ENCODE results near the gene DYNLT4. TPM values are rescaled to one million over a fixed set of nuclear protein-coding genes. Genes with fewer than 3 reads are reported as not detected.

The DYNLT4 gene
- total RNA-seq, 2 donors from 2014 or later = not detected

DNA sequence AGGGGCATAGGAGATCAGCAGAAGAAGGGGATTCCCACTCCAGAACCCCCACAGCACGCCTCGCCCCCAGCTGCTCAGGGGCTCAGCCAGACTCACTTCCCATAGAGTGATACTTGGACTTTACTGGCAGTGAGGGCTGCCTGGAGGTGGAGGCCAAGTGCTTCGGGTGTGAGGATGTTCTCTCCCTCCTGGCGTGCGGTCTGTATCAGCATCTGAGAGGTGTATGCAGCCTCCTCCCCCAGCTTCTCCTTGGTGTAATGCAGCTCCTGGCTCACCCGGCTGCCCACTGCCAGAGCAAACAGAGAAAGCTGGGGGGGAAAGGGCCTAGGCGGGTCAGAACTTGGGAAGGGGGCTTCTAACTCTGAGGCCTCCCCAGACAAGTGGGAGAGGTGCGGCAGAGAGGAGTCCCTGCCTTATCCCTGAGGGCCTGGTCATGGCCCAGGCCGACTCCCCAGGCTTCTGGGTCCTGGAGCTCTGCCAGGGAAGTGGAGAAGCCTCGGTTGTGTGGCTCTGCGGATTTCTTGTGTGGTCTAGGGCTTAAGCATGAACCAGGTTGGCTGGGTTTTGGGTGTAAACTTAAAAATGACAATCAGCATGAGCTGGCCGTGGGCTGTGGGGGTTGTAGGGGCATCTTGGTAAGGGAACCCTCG, 25.0 kb upstream of the DYNLT4 start:
- Histone ChIP-seq H3K4me1 (ENCODE audit: control insufficient read depth in 1 of 2, low read depth in 2 of 2) (peaks cover 0 to 4% of the 10 kb centered on the region in 2 donors), H3K4me3 (no peak overlapping the region), H3K9me3 (no peaks in the 10 kb centered on the region), H3K36me3 (no peaks in the 10 kb centered on the region), H3K27me3 (replicated peaks; ENCODE audit: insufficient read depth) (no peaks in the 10 kb centered on the region), H3K27ac (no peak overlapping the region)
- TF ChIP-seq, protein P1, sequence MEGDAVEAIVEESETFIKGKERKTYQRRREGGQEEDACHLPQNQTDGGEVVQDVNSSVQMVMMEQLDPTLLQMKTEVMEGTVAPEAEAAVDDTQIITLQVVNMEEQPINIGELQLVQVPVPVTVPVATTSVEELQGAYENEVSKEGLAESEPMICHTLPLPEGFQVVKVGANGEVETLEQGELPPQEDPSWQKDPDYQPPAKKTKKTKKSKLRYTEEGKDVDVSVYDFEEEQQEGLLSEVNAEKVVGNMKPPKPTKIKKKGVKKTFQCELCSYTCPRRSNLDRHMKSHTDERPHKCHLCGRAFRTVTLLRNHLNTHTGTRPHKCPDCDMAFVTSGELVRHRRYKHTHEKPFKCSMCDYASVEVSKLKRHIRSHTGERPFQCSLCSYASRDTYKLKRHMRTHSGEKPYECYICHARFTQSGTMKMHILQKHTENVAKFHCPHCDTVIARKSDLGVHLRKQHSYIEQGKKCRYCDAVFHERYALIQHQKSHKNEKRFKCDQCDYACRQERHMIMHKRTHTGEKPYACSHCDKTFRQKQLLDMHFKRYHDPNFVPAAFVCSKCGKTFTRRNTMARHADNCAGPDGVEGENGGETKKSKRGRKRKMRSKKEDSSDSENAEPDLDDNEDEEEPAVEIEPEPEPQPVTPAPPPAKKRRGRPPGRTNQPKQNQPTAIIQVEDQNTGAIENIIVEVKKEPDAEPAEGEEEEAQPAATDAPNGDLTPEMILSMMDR (IDR thresholded peaks at IDR 0.05) = no peak
- DNase-seq (ENCODE audit: low spot score) (no peak), ATAC-seq (ENCODE audit: insufficient number of reproducible peaks, low FRiP score, low read depth) (no peak)

DNA sequence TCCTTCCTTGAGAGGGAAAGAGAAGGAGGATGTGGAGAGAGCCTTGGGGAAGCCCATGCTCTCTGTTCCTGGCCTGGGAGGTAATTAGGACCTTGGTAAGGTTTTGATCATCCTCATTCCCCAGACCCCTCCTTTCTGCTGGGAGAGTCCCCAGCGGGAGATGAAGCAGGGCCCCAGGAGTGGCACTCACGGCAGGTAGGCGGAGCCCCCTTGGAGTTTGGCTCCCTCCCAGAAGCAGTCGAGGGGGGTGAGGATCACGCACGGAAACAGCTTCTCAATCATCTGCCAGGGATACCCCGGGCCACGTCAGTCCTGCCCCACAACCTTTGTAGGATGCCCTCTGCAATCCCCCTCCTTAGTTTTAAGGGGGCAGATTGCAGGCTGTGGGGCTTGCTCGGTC, 24.4 kb upstream of the DYNLT4 start:
- TF ChIP-seq, protein P1 (IDR thresholded peaks at IDR 0.05) = no peak
- DNase-seq (ENCODE audit: low spot score) (no peak), ATAC-seq (ENCODE audit: insufficient number of reproducible peaks, low FRiP score, low read depth) (no peak)
- peaks cover 0 to 4% of the 10 kb centered on the region in 2 donors for H3K4me1 ChIP-seq (ENCODE audit: control insufficient read depth in 1 of 2, low read depth in 2 of 2)
- H3K9me3 ChIP-seq = no peaks in the 10 kb centered on the region
- no peak overlapping the region for H3K27ac ChIP-seq
- H3K36me3 ChIP-seq = no peaks in the 10 kb centered on the region
- no peak overlapping the region for H3K4me3 ChIP-seq
- no peaks in the 10 kb centered on the region for H3K27me3 ChIP-seq (replicated peaks; ENCODE audit: insufficient read depth)

DNA sequence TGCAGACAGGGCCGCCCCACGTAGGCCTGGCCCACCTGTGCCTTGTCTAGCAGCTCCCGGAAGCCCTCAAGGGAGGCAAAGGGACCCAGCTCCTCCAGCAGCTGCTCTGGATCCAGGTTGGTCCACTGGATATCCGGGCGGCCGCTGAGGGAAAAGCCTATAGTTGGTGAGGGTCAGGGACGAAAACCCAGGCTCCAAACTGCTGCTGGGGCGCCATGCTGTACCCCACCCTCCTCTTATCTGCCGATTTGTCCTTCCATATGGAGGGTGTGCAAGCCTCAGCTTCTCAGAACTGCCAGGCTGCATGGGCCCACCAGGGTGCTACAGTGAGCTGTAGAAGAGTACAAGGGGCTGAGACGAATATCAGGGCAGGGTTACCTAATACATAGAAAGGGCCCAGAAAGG, 23.8 kb upstream of the DYNLT4 start:
- H3K9me3 ChIP-seq = no peaks in the 10 kb centered on the region
- TF ChIP-seq, protein P1 (IDR thresholded peaks at IDR 0.05) = no peak

DNA sequence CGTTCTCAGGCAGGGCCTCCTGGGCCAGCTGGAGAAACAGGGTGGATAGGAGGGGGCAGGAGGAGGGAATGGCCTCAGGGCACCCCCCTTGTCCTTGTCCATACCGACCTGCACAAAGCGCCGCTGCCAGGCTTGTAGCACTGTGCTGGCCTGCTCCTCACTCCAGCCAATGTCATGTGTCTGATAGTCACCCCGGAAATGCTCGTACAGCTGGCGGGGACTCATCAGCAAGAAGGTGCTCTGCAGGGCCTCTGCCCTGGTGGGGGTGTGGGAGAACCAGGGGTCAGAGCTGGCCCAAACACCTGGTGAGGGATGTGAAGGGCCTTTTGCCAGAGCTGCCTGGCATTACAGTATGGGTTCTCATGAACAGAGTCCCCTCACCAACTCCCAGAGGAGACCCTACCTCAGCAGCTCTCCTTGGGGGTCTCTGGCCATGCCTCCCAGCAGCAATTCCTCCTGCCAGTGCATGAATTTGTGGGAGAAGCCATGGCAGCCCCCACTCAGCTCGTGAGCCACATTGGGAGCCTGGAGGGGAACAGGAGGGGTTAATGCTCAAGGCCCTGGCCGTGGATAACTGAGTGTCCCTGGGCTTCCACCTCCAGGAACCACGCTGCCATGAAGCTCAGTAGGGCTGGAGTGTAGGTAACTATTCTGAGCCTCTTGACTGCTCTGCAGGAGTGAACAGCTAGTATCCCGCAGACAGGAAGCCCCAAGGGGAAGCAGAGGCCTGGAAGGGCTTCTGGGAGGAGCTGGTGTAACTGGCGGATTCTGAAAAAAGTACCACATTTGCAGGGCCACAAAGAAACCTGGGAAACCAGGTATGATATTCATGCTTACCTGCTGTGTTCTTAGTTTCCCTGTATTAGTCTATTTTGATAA, 22.6 kb upstream of the DYNLT4 start:
- no peaks in the 10 kb centered on the region for H3K27me3 ChIP-seq (replicated peaks; ENCODE audit: insufficient read depth)
- H3K36me3 ChIP-seq = no peaks in the 10 kb centered on the region
- no peak for DNase-seq (ENCODE audit: low spot score)
- no peak for ATAC-seq (ENCODE audit: insufficient number of reproducible peaks, low FRiP score, low read depth)
- no peak overlapping the region for H3K27ac ChIP-seq
- H3K9me3 ChIP-seq = no peaks in the 10 kb centered on the region
- TF ChIP-seq, protein P1 (IDR thresholded peaks at IDR 0.05) = no peak
- no peaks in the 10 kb centered on the region for H3K4me1 ChIP-seq (ENCODE audit: control insufficient read depth in 1 of 2, low read depth in 2 of 2)
- no peak overlapping the region for H3K4me3 ChIP-seq

More for the DNA sequence above, 23.8 kb upstream of the DYNLT4 start:
- H3K4me1 ChIP-seq (ENCODE audit: control insufficient read depth in 1 of 2, low read depth in 2 of 2) = peaks cover 0 to 4% of the 10 kb centered on the region in 2 donors
- H3K27me3 ChIP-seq (replicated peaks; ENCODE audit: insufficient read depth) = no peaks in the 10 kb centered on the region
- no peaks in the 10 kb centered on the region for H3K36me3 ChIP-seq
- H3K27ac ChIP-seq = no peak overlapping the region
- DNase-seq (ENCODE audit: low spot score) (no peak), ATAC-seq (ENCODE audit: insufficient number of reproducible peaks, low FRiP score, low read depth) (no peak)
- H3K4me3 ChIP-seq = no peak overlapping the region

DNA sequence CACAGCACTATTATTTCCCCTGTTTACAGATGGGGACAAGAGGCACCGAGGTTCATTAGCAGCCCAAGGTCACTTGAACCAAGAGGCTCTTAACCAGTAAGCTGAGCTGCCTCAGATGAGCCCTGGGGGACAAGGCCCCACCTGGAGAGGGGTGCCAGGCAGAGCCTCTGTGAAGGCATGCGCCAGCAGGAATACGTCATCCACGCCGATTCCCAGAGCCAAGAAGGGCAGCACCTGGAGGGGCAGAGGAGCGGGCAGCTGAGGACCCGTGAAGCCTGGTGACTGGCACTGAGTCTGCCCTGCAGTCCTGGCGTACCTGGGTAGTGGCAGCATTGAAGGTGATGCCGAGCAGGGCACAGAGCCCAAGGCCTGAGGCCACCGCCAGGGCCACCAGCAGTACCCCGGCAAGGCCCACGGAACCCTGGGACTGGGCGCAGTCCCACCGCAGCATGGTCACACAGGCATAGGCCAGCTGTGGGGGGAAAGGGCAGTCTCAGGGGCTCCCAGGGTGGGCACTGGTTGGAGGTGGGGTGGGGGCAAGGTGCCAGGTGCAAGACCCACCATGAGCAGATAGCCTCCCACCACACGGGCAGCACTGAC, 21.8 kb upstream of the DYNLT4 start:
- Histone ChIP-seq H3K36me3 (no peaks in the 10 kb centered on the region), H3K4me1 (ENCODE audit: control insufficient read depth in 1 of 2, low read depth in 2 of 2) (no peaks in the 10 kb centered on the region), H3K9me3 (no peaks in the 10 kb centered on the region), H3K27ac (no peak overlapping the region), H3K27me3 (replicated peaks; ENCODE audit: insufficient read depth) (no peaks in the 10 kb centered on the region), H3K4me3 (no peak overlapping the region)
- ATAC-seq (ENCODE audit: insufficient number of reproducible peaks, low FRiP score, low read depth) (no peak), DNase-seq (ENCODE audit: low spot score) (no peak)
- TF ChIP-seq, protein P1 (IDR thresholded peaks at IDR 0.05) = no peak
